Femur (tissue), 1 donor: ENCODE data around the gene SAFB.

ENCODE experiments used
- DNase-seq: peaks from one replicate; pipeline ENCODE4 v3.0.0-alpha.2; 2017

Gene SAFB

DNA sequence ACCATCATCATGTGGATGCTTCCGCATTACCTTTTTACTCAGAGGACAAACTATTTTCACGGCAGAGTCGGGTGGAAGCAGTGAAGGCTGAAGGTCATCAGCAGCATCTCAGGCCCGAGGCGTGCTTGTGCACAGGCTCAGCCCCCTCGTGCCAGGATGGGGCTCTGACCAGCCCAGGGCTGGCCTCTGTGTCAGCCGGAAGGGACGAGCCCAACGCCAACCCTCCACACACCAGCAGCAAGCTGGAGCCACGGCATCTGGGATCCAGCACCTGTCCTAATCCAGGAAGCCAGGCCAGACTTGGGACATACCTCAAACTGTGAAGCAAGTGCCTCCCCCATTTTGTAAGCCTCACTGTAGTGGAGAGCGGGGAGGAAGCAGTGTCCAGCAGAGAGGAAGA, 46.3 kb downstream of the SAFB start:
- DNase-seq, result no peak

DNA sequence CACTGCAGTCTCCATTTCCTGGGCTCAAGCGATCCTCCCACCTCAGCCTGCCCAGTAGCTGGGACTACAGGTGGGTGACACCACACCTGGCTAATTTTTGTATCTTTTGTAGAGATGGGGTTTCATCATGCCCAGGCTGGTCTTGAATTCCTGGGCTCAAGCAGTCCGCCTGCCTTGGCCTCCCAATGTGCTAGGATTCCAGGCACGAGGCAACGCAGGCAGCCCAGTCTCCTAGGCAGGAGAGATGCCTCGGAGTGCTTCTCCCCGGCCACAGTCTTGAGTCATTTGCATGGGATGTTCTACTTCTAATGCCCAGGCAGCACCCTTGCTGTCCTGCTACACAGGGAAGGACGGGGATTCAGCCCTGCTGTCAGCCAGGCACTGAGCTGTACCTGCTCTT, 48.7 kb downstream of the SAFB start:
- DNase-seq, result no peak

GRCh38 chr19:5672708-5673459, 50.0 kb downstream of the SAFB start:
- DNase-seq, result no peak

- no peak for DNase-seq
Observed at GRCh38 chr19:5673752-5674151, 50.9 kb downstream of the SAFB start.

GRCh38 chr19:5674714-5675113, 51.8 kb downstream of the SAFB start:
- no peak for DNase-seq

GRCh38 chr19:5676105-5676771, 53.4 kb downstream of the SAFB start:
- peak; percentile 81 for DNase-seq

DNA sequence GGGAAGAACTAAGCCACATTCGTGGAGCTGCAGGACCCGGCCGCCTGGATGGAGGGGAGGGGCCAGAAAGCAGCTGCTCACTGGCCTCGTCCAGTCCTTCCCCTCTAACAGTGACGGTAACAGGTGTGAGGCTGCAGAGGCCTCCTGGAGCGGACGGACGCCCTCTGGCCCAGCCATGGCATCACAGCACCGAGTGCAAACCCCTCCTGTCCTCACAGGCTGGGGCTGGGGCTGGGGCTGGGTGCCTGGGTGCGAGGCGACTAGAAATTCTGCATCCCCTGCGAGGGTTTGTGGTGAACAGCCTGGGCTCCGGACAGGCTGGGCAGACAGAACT, 53.9 kb downstream of the SAFB start:
- DNase-seq, result peak; percentile 58

DNA sequence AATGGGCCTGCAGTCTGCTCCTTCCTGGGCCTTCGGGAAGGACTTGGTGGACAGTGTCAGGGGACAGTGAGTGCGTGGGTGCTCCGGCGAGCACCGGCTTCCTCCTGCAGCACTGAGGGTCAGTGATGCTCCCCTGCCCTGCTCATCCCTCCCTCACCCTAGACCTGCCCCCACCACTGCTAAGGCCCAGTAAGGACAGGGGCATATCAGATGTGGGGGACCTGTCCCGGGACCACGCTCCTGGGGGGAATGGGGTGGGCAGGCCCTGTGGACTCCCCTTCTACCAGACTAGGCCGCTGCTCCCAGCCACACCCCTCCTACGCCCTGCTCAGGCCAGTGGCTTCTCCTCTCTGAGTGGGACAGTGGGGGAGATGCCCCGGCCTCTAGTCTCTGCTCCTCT, 54.3 kb downstream of the SAFB start:
- DNase-seq, result no peak

- no peak for DNase-seq
Observed at GRCh38 chr19:5677580-5677979, 54.7 kb downstream of the SAFB start.

DNA sequence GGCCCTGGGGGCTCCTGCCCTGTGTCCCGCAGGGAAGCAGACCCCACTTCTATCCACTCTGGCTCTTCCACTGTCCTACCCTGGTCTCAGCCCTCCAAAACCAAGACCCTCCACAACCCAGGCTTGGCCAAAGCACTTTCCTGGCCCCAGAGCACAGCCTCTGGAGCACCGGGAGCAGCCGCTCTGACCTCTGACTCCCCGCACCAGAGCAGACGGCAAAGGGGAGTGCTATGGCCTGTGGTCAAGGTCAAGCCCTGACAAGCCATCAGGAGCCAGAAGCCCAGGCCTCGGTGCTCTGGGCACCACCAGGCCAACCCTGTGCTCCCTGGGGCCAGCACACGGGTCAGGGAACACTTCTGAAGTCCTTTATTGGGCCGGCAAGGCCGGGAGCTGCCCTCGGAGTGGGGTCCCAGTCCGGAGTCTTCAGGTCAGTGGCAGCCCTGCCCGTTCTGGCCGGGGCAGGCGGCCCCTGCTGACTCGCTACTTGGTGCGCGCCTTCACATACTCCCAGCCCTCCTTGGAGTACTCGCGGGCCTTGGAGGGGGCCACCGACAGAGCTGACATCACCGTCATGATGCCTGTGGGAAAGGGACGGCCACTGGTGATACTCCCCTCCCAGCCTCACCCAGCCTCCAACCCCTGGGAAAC, 55.3 kb downstream of the SAFB start:
- no peak for DNase-seq

- DNase-seq, result no peak
Observed at GRCh38 chr19:5679289-5680083, 56.6 kb downstream of the SAFB start.

DNA sequence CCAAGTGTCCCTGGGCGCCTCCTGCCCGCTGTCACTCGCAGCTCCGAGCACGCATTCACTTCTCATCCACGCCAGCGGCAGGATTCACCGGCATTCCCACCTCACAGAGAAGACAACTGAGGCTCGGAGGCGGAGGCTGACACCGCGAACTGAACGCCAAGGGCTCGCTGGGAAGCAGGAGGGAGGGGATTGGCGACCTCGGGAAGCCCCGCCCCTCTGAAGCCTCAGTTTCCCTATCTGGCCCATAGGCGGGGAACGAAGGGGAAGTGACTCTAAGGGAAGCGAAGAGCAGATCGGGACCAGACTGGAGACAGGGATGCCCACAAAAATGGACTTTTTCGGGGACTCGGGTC, 57.2 kb downstream of the SAFB start:
- DNase-seq, result no peak

- peak; percentile 99 for DNase-seq
Observed at GRCh38 chr19:5680437-5681368, 57.8 kb downstream of the SAFB start, which contains the start of the genes HSD11B1L and MICOS13. HSD11B1L (plus strand) TSS chr19:5681027; CDS start chr19:5684833, 3,806 bp downstream. MICOS13 (minus strand) TSS chr19:5680516; CDS start chr19:5680486, 30 bp downstream.

DNA sequence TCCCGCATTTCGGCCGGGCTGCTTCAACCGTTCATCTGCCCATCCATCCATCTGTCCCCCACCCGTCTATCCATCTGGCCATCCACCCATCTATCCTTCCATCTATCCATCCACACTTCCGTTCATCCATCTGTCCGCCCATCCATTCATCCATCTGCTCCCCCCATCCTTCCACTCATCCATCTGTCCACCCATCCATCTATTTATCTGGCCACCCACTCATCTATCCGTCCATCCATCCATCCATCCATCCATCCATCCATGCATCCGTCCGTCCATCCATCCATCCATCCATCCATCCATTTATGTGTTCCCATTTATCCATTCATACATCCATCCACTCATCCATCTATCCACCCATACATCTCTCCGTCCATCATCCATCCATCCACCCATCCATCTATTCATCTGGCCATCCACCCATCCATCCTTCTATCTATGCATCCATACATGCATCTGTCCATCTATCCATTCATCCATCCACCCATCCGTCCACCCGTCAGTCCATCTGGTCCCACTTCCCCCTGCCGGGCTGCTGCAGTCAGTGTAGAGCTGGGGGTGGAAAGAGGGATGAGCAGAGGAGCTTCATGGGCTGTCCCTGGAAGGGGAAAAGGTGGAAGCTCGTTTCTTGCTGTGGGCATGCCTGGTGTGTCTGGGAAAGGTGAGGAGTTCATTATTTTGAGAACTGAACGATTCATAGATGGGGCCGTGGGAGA, 58.7 kb downstream of the SAFB start:
- no peak for DNase-seq

GRCh38 chr19:5682107-5682482, 59.2 kb downstream of the SAFB start:
- peak; percentile 20 for DNase-seq

DNA sequence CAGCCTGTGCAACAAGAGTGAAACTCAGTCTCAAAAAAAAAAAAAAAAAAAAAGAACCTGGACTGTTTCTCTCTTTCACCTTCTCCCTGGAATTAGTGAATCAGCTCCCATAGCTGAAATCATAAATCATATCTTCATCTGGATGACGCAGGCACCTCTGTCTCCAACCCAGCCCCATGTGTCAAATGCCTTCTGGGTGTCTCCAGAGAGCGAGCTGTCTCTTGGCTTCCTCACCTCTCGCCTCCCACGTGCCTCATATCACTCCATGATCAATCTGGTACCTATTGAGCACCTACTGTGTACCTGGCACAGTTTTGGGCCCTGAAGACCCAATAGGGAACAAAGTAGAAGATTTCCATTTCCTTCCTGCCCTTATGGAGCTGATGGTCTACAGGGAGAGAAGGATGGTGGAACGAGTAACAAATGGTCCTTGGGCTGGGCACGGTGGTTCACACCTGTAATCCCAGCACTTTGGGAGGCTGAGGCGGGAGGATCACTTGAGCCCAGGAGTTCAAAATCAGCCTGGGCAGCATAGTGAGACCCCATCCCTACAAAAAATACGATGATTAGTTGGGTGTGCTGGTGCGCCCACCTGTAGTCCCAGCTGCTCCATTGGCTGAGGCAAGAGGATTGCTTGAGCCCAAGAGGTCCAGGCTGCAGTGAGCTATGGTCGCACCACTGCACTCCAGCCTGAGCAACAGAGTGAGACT, 60.4 kb downstream of the SAFB start:
- peak; percentile 14 for DNase-seq

DNA sequence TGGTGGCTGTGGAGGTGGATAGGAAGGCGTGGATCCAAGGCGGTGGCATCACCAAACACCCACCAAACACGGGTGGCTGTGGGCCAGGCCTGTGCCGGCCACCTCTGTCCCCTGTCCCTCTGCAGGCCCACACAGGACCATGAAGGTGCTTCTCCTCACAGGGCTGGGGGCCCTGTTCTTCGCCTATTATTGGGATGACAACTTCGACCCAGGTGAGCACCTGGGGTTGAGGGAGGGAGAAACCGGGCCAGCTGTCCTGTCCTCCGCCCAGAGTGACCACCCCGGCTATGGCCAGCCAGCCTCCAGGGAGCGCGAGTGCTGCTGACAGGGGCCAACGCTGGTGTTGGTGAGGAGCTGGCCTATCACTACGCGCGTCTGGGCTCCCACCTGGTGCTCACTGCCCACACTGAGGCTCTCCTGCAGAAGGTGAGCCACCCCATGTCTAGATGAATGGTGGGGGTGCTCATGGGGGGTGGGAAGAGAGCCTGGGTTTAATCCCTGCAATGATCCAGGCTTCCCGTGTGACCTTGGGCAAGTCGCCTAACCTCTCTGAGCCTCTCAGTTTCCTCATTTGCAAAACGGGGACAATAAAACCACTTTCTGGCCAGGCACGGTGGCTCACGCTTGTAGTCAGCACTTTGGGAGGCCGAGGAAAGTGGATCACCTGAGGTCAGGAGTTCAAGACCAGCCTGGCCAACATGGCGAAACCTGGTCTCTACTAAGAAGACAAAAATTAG, 62.0 kb downstream of the SAFB start:
- peak; percentile 24 for DNase-seq

- DNase-seq, result no peak
Observed at GRCh38 chr19:5686326-5686646, 63.4 kb downstream of the SAFB start.

DNA sequence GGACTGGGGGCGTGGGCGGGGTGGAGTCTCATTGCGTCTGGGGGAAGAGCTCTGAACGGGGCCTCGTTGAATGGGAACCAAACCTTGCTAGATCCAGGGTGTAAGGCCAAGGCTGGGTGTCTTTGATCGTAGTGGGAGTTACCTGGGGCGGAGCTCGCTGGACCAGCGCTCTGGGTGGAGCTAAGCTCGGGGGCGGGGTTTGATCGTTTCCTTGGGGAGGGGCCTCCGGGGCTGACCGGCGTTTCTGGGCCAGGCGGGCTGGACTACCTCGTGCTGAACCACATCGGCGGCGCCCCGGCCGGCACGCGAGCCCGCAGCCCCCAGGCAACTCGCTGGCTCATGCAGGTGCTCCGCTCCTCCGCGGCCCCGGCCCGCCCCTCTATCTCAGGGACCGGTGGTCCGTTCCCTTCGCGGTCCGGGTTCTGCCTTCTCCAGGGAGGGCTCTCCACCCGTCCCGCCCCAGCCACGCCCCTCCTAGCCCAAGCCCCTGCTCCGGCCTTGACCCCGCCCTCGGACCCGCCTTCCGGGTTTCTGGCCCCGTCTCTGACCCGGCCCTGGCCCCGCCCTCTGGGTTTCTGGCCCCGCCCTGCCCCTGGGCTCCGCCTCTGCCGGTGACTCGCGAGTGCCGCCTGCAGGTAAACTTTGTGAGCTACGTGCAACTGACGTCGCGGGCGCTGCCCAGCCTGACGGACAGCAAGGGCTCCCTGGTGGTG, 63.9 kb downstream of the SAFB start:
- DNase-seq, result peak; percentile 97
